Astrocyte (in vitro differentiated cells and primary cell): Measurements from ENCODE around the gene FECH. TPM values are rescaled to one million over a fixed set of nuclear protein-coding genes. Genes with fewer than 3 reads are reported as not detected.

Source experiments
- DNase-seq: peaks from one replicate; pipeline ENCODE4 v3.0.0-alpha.2; 2010; ENCODE audit warnings: low read depth
- FAIRE-seq: peaks from 2 replicates; lab custom pipeline; 2011; peaks lifted over from hg19 to GRCh38; lab: Jason Lieb, UNC
- H2AFZ ChIP-seq: 2 replicates; pipeline ENCODE4 v1.6.0; 2012; ENCODE audit warnings: low read depth, low read length, inconsistent platforms
- H3K27ac ChIP-seq: 2 replicates; pipeline ENCODE4 v1.5.1; 2011; ENCODE audit warnings: low read depth, low read length, inconsistent platforms
- H3K27me3 ChIP-seq: 2 replicates; pipeline ENCODE4 v1.6.0; 2011; ENCODE audit warnings: low read length, inconsistent platforms; ENCODE audit not compliant: insufficient read depth
- H3K36me3 ChIP-seq: 2 replicates; pipeline ENCODE4 v1.5.1; 2011; ENCODE audit warnings: low read length, inconsistent platforms; ENCODE audit not compliant: insufficient read depth
- H3K4me1 ChIP-seq: 2 replicates; pipeline ENCODE4 v1.5.1; 2011; ENCODE audit warnings: low read length, inconsistent platforms; ENCODE audit not compliant: insufficient read depth
- H3K4me2 ChIP-seq: 2 replicates; pipeline ENCODE4 v1.6.0; 2012; ENCODE audit warnings: low read length, inconsistent platforms
- H3K4me3 ChIP-seq: 2 replicates; pipeline ENCODE4 v1.5.1; 2011; ENCODE audit warnings: low read depth, mild to moderate bottlenecking, low read length, inconsistent platforms; ENCODE audit not compliant: insufficient read depth
- H3K79me2 ChIP-seq: 2 replicates; pipeline ENCODE4 v1.6.0; 2012; ENCODE audit warnings: mild to moderate bottlenecking, low read length, inconsistent platforms; ENCODE audit not compliant: insufficient read depth
- H3K9ac ChIP-seq: 2 replicates; pipeline ENCODE4 v1.6.0; 2012; ENCODE audit warnings: mild to moderate bottlenecking, low read length, inconsistent platforms
- H3K9me3 ChIP-seq: 2 replicates; pipeline ENCODE4 v1.5.1; 2012; ENCODE audit warnings: low read depth, mild to moderate bottlenecking, low read length, inconsistent platforms; ENCODE audit not compliant: insufficient read depth
- H4K20me1 ChIP-seq: 2 replicates; pipeline ENCODE4 v1.6.0; 2012; ENCODE audit warnings: low read length, inconsistent platforms; ENCODE audit not compliant: insufficient read depth
- H3K27ac Mint-ChIP-seq: one replicate; pipeline ENCODE4 v1.8.0; 2021; ENCODE audit warnings: mild to moderate bottlenecking, mixed read lengths; ENCODE audit not compliant: unreplicated experiment
- H3K27me3 Mint-ChIP-seq: one replicate; pipeline ENCODE4 v1.8.0; 2021; ENCODE audit warnings: low read depth, mixed read lengths; ENCODE audit not compliant: unreplicated experiment
- H3K36me3 Mint-ChIP-seq: one replicate; pipeline ENCODE4 v1.8.0; 2021; ENCODE audit warnings: low read depth, mixed read lengths; ENCODE audit not compliant: unreplicated experiment
- H3K4me1 Mint-ChIP-seq: one replicate; pipeline ENCODE4 v1.8.0; 2021; ENCODE audit warnings: low read depth, mixed read lengths; ENCODE audit not compliant: unreplicated experiment
- H3K4me3 Mint-ChIP-seq: one replicate; pipeline ENCODE4 v1.8.0; 2021; ENCODE audit warnings: mild to moderate bottlenecking, moderate library complexity, mixed read lengths; ENCODE audit not compliant: unreplicated experiment
- H3K9me3 Mint-ChIP-seq: one replicate; pipeline ENCODE4 v1.8.0; 2021; ENCODE audit warnings: mild to moderate bottlenecking, mixed read lengths; ENCODE audit not compliant: unreplicated experiment
- EZH2 ChIP-seq: IDR thresholded peaks from 2 replicates; pipeline ENCODE4 v1.6.1; 2012; ENCODE audit warnings: mild to moderate bottlenecking, low read length, inconsistent platforms; ENCODE audit not compliant: insufficient read depth
- total RNA-seq: library from RNA; stranded (reverse); gene quantifications from 2 replicates; pipeline ENCODE4 v1.2.1, GENCODE V29; 2021
- TF ChIP-seq, protein P1 (sequence below): IDR thresholded peaks from 2 replicates; pipeline ENCODE4 v1.5.1; 2011; ENCODE audit warnings: low read depth, mild to moderate bottlenecking, inconsistent platforms, low read length, moderate library complexity; ENCODE audit not compliant: insufficient read depth

Gene FECH
- total RNA-seq, 1 donor from 2014 or later, result 25.1 TPM

DNA sequence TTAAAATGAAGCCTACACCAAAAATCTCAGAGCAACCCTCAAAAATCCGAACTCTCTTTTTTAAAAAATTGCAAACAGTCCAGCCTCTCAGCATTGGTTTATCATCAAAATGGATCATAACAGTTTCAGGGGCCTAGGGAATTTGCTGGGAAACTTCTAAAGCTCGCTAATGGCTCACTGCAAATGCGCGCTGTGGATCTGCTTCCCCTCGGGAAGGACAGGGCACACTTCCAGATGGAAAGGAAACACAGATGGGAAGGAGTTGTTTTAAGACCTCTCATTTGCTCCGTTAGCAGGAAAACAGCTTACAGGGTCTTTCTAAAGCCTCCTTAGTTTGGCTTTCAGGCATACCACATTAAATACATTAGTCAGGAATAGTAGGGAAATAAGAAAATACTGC lies 27.2 kb downstream of the FECH start:
- Histone ChIP-seq H2AFZ (no peak overlapping the region), H3K27me3 (no peaks in the 10 kb centered on the region), H3K9ac (no peak overlapping the region), H3K79me2 (no peaks in the 10 kb centered on the region), H3K27ac (no peak overlapping the region), H3K4me1 (no peaks in the 10 kb centered on the region), H4K20me1 (peaks cover 5% of the 10 kb centered on the region), H3K36me3 (no peaks in the 10 kb centered on the region), H3K9me3 (no peaks in the 10 kb centered on the region), H3K4me2 (no peak overlapping the region), H3K4me3 (no peak overlapping the region)
- Mint-ChIP-seq H3K4me3 (no peak overlapping the region), H3K36me3 (peaks cover 12% of the 10 kb centered on the region), H3K9me3 (no peaks in the 10 kb centered on the region), H3K27ac (no peak overlapping the region), H3K27me3 (no peaks in the 10 kb centered on the region), H3K4me1 (peaks cover 2% of the 10 kb centered on the region)
- DNase-seq (no peak), FAIRE-seq (no peak)
- no peak for TF ChIP-seq EZH2
- TF ChIP-seq, protein P1, sequence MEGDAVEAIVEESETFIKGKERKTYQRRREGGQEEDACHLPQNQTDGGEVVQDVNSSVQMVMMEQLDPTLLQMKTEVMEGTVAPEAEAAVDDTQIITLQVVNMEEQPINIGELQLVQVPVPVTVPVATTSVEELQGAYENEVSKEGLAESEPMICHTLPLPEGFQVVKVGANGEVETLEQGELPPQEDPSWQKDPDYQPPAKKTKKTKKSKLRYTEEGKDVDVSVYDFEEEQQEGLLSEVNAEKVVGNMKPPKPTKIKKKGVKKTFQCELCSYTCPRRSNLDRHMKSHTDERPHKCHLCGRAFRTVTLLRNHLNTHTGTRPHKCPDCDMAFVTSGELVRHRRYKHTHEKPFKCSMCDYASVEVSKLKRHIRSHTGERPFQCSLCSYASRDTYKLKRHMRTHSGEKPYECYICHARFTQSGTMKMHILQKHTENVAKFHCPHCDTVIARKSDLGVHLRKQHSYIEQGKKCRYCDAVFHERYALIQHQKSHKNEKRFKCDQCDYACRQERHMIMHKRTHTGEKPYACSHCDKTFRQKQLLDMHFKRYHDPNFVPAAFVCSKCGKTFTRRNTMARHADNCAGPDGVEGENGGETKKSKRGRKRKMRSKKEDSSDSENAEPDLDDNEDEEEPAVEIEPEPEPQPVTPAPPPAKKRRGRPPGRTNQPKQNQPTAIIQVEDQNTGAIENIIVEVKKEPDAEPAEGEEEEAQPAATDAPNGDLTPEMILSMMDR, result no peak

DNA sequence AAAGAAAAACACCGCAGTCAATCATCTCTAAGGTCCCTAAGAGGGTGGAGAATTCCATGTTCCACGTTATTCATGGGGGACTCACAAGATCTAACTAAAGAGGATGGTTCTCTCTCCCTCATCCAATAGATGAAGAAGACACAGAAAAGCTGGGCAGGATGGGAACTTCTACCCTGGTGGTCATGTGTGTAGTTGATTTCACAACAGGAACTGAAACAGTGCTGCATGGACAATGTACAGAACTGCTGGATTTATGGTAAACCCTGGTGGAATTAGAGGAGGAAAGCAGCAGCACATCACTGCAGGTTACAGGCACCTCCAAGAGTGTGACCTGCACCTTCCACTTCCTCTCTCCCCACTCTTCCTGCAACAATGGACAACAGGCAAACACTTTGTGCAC lies 31.4 kb downstream of the FECH start:
- Histone ChIP-seq H3K79me2 (no peaks in the 10 kb centered on the region), H3K27me3 (no peaks in the 10 kb centered on the region), H3K9ac (no peak overlapping the region), H3K4me2 (no peak overlapping the region), H3K9me3 (no peaks in the 10 kb centered on the region), H4K20me1 (no peaks in the 10 kb centered on the region), H3K36me3 (peaks cover 7% of the 10 kb centered on the region), H2AFZ (no peak overlapping the region), H3K4me3 (no peak overlapping the region), H3K4me1 (no peaks in the 10 kb centered on the region), H3K27ac (no peak overlapping the region)
- Mint-ChIP-seq H3K4me3 (no peak overlapping the region), H3K27ac (no peak overlapping the region), H3K4me1 (no peaks in the 10 kb centered on the region), H3K9me3 (no peaks in the 10 kb centered on the region), H3K36me3 (peaks cover 21% of the 10 kb centered on the region), H3K27me3 (no peaks in the 10 kb centered on the region)
- TF ChIP-seq EZH2, result no peak
- TF ChIP-seq, protein P1, result no peak
- DNase-seq (no peak), FAIRE-seq (no peak)

DNA sequence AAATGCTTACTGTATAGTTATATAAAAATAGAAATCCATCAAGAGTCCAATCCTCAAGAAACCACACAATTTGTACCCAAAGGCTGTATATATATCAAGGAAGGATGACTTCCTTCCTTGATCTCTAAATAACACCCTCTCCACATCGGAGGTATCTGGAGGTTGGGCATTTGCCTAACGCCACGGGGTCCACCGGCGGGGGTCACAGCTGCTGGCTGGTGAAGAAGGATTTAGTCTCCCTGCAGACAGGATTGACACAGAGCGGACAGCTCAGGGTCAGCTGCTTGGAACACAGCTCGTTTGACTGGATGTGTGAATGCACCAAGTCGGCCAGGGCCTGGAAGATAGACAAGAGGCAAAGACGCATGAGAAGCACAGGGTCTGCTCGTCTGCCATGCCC lies 36.0 kb downstream of the FECH start:
- FAIRE-seq (no peak), DNase-seq (no peak)
- H4K20me1 ChIP-seq, result no peaks in the 10 kb centered on the region
- no peak overlapping the region for H3K27ac ChIP-seq
- H3K27me3 Mint-ChIP-seq, result peaks cover under 1% of the 10 kb centered on the region
- no peak overlapping the region for H3K4me3 Mint-ChIP-seq
- no peaks in the 10 kb centered on the region for H3K4me1 Mint-ChIP-seq
- no peaks in the 10 kb centered on the region for H3K79me2 ChIP-seq
- peaks cover 7% of the 10 kb centered on the region for H3K36me3 ChIP-seq
- H3K9ac ChIP-seq, result no peak overlapping the region
- H3K4me1 ChIP-seq, result no peaks in the 10 kb centered on the region
- H3K36me3 Mint-ChIP-seq, result peaks cover 18% of the 10 kb centered on the region
- TF ChIP-seq EZH2, result no peak
- TF ChIP-seq, protein P1, result no peak
- H3K27me3 ChIP-seq, result no peaks in the 10 kb centered on the region
- H3K4me3 ChIP-seq, result no peak overlapping the region
- H3K9me3 Mint-ChIP-seq, result no peaks in the 10 kb centered on the region
- H2AFZ ChIP-seq, result no peak overlapping the region
- no peaks in the 10 kb centered on the region for H3K9me3 ChIP-seq
- H3K27ac Mint-ChIP-seq, result no peak overlapping the region
- no peak overlapping the region for H3K4me2 ChIP-seq
